GM19193 (cell line): ENCODE results near the gene TMED9.

Experiments
- POLR2A ChIP-seq: IDR thresholded peaks from 4 replicates; pipeline ENCODE4 v1.6.1; 2011; ENCODE audit not compliant: insufficient read depth, insufficient read length; ENCODE audit errors: extremely low read depth

The TMED9 gene

DNA sequence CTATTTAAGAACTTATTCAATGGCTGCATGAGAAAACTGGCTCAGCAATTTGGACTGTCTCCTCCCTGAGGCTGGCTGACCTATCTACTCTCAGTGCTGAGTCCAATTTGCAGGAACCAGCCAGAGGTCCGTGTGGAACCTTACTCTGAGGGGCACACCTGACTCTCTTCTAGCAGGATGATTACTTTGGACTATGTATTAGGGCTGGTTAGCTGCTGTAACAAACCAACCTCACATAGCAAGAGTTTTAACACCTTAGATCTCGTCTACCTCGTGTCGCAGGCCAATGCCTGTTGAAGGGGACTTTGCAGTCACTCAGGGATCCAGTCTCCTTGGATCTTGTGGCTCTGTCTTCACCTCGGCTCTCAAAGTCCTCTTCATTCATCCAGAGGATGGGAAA lies 34.2 kb upstream of the TMED9 start:
- TF ChIP-seq POLR2A: no peak

DNA sequence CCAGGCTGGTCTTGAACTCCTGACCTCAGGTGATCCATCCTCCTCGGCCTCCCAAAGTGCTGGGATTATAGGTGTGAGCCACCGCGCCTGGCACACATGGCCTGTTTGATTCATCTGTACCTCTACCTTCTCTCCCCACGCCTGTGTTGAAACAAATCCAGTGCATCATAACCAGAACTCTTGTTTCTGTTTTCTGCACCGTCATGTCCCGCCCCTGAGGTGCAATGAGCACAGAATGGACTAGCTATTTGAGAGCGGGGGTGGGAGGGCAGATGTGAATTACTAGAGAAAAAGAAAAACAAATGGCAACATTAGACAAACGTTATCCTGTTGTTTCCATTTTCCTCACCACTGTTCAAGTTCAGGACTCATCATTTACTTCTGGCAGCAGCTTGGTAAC lies 27.0 kb upstream of the TMED9 start:
- TF ChIP-seq POLR2A: no peak

DNA sequence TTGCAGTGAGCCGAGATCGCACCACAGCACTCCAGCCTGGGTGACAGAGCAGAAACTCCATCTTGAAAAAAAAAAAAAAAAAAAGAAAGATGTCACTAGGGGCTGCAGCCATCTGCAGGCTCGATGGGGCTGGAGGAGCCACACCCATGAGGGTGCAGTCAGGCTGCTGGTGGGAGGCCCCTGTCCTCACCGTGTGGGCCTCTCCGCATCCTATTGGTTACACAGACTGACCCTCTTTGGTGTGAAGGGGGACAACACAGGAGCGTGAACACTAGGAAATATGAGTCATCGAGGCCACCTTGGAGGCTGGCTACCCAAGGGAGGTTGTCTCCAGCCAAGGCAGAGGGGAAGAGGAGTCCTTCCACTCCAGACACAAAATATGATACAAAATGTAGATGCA lies 23.7 kb upstream of the TMED9 start:
- no peak for TF ChIP-seq POLR2A

DNA sequence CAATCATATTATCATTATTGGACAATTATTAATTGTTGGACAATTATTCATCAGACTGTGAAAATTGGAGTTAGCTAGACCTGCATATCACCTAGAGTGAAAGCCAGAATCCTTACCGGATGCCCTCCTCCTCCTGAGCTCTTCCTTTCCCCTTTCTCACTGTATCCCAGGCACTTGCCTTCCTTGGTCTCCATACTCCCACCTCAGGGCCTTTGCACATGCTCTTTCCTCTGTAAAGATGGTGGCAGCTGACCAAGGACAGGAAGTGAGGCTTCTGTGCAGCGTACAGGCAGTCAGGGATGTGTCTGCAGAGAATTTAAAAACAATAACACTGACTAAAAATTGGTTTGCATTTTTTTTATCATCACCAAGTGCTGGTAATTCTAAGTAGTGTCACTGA lies 22.1 kb upstream of the TMED9 start:
- no peak for TF ChIP-seq POLR2A

DNA sequence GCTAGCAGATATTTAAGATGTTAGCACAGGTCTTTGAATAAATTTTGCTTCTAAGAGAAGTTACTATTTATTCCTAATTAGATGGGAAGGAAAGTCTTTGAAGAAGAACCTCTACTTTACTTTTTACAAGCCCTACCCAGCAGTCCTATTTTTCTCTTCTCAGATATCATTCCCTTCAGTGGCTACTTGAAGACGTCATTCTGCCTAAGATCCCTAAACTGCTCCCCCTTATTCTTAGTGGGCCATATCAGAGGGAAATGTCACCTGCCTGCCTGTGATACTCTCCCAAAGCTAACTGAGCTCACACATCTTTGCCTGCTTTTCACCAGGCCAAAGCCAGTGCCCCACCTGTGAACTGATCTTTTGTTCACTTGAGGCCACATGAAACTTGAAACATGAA lies 16.5 kb upstream of the TMED9 start:
- TF ChIP-seq POLR2A: no peak

DNA sequence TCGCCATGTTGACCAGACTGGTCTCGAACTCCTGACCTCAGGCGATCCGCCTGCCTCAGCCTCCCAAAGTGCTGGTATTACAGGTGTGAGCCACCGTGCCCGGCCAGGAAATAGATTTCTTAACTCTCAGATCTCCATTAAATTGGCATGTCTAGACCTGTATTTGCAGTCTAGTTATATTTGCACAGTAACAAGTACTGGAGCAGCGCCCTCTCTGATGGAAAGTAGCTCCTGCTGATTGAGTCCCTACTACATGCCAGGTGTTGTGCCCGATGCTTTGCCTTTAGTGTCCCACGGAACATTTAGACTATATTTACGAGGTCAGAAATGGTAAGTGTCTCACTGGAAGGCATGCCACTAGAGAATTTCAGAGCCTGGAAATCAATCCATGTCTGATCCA lies 15.8 kb upstream of the TMED9 start:
- TF ChIP-seq POLR2A: no peak

DNA sequence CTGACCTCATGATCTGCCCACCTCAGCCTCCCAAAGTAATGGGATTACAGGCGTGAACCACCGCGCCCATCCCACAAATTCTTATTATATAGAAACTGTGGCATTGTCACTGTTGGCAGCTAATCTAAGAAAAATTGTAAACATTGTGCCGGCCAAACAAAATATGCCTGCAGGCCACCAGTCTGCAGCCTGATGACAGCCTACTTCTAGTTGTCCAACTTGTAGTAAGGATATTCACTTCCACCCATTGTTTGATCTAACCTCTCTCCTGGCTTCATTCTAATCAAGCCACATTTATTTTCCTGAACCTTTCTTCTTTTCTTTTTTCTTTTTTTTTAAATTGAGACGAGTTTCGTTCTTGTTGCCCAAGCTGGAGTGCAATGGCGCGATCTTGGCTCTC lies 13.7 kb upstream of the TMED9 start:
- TF ChIP-seq POLR2A: no peak

DNA sequence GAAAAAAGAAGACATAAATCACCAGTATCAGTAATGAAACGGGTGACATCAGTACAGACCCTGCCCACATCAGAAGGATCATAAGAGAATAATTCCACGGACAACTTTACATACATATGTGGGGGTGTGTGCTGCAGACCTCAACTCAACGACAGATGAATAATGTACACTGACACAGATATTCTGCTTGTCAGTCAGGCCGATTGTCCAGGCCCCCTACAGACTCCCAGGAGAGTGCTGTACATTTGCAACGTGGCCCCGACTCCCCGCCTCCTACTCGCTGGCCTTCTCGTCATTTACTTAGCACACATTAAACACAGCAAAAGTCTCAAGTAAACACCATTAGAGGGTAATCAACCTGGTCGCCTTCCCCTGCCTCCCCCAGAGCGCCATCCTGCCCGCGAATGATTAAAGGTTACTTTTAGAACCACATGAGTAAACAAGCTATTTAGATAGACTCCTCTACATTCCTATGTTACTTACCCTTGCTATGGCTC lies 3.5 kb upstream of the TMED9 start:
- no peak for TF ChIP-seq POLR2A

DNA sequence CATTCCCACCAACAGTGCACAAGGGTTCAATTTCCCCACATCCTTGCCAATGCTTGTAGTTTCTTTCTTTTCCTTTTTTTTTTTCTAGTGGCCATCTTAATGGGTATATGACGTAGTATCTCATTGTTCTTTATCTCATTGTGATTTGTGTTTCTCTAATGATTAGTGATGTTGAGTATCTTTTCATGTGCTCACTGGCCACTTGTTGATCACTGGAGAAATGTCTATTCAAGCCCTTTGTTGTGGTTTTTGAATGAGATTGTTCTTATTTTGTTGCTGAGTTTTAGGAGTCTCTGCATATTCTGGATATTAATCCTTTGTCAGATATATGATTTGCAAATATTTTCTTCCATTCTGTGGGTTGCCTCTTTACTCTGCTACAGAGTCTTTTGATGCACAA lies 1.6 kb upstream of the TMED9 start:
- TF ChIP-seq POLR2A: no peak

DNA sequence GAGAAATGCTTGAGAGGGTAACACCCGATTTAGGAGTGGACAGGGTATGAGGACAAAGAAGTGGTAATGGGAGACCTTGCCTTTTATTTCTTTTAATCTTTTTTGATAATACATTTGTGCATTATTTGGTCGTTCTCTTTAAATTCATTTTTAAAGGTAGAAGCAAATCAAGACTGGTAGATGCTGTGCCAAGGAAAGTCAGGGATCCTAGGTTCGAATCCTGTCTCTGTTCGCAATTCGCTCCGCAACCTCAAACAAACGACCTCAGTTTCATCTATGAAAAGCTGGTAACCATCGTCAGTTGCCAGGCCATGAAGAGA lies 353 bp upstream of the TMED9 start:
- TF ChIP-seq POLR2A: no peak

DNA sequence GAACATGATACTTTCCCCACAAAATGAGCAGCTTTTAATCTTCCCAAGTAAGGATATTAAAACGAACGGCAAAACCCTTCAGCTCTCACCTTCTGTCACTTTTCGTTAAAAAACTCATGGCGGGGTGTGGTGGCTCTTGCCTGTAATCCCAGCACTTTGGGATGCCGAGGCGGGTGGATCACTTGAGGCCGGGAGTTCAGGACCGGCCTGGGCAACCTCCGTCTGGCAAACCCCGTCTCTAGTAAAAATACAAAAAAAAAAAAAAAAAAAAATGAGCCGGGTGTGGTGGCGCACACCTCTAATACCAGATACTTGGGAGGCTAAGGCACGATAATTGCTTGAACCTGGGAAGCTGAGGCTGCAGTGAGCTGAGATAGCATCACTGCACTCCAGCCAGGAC lies 902 bp downstream of the TMED9 start:
- TF ChIP-seq POLR2A: no peak

DNA sequence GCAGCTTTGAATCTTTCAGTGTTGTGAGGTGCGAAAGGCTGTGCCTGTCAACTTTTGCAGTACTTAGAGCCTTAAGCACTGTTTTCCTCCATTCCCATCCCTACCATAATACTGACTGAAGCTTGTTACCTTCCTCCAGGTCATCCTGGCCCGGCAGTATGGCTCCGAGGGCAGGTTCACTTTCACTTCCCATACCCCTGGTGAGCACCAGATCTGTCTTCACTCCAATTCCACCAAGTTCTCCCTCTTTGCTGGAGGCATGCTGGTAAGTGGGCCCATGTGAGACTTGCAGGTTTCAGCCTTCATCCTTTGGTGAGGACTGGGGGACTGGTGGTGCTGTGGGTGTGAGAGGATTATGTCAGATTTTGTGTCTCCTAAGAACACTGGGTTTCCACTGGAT lies 1.5 kb downstream of the TMED9 start:
- no peak for TF ChIP-seq POLR2A

DNA sequence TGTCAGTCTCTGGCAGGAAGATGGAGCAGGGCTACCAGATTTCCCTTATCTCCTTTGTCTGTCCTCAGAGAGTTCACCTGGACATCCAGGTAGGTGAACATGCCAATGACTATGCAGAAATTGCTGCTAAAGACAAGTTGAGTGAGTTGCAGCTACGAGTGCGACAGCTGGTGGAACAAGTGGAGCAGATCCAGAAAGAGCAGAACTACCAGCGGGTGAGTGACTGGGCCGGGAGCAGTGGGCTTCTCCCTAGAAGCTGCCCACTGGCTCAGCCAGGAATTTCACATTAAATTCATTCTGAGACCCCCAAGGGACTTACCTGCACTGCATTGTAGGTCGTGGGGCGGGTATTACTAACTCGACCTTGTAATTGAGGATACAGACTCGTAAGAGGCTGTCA lies 2.1 kb downstream of the TMED9 start:
- no peak for TF ChIP-seq POLR2A

DNA sequence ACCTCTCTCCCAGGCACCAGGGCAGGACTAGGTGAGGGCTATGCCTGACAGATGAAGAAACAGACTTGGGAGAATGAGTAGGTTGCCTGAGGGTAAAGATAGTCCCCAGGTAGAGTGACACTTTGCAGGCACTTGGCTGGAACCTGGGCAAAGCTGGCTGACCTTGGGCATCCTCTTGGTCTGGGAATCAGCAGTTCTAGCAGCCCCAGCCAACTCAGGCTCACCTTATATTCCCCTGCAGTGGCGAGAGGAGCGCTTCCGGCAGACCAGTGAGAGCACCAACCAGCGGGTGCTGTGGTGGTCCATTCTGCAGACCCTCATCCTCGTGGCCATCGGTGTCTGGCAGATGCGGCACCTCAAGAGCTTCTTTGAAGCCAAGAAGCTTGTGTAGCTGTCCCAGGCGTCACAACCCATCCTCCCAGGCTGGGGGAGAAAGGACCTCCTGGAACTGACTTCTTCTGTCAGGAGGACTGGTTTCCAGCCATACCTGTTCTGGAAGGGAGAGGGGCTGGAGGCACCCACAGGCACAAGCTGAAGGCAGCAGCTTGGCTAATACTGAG lies 3.1 kb downstream of the TMED9 start:
- TF ChIP-seq POLR2A: no peak

DNA sequence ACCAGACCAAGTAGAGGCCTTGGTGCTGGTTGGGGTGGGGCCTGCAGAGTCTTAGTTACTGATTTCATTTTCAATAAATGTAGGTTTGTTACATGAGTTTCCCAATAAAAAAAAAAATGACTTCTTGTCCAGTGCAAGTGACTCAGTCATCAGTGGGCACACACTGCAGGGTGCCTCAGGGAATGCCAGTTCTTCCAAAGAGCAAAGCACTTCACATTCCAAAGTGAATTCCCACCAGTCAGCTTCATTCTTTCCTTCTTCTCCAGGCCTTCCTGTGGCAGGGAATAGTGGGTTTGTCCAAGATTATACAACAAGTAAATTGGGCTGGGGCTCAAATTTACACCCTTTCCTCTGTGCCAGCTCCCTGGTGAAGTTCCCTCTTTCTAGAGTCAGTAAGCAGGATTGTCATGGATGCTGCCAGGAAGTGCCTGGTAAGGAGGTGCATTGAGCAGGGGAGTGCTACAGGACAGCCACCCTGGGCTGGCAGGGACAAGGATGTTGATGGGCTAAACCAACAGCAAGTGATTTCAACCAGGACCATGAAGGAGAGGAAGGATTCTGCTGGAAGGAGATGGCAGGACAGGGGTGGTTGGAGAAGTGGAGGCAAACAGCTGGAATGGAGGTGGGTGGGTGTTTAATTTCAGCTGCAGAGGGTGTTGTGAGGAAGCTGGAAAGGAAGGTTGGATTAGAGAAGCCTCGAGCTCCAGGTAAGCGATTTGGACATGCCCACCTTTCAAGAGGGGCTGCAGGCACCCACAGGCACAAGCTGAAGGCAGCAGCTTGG lies 4.2 kb downstream of the TMED9 start:
- TF ChIP-seq POLR2A: no peak

DNA sequence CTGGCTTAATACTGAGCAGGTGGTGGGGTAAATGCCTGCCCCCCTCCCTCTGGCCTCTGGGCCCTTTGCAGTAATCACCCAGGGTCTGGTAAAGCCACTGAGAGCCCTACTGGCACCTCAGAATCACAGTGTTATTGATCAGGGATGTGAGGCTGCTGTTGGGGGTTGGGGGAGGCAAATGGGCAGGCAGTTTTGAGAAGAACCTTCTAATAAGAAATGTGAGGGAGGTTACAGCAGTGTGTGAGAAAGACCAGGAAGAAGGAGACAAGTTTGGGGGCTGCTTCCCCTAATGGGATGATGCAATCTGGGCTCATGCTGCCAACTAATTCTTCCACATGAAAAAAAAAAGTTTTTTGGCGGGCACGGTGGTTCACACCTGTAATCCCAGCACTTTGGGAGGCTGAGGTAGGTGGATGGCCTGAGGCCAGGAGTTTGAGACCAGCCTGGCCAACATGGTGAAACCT lies 4.8 kb downstream of the TMED9 start:
- no peak for TF ChIP-seq POLR2A
